HEK293 (cell line): ENCODE data around the gene VPS50.

Experiments
- CTCF ChIP-seq: fragments of 450-650 bp; formaldehyde crosslinking; IDR thresholded peaks from 2 replicates; pipeline ENCODE4 v1.5.1; 2016; ENCODE audit warnings: missing biosample characterization, missing genetic modification characterization
- SALL2 ChIP-seq: fragments of 450-650 bp; formaldehyde crosslinking; IDR thresholded peaks from 2 replicates; pipeline ENCODE4 v1.5.0; 2017; ENCODE audit warnings: missing biosample characterization, mild to moderate bottlenecking, missing genetic modification characterization, borderline replicate concordance
- SETDB1 ChIP-seq: IDR thresholded peaks from one replicate; pipeline ENCODE4 v1.6.1; 2017; ENCODE audit warnings: mild to moderate bottlenecking, low read length, moderate library complexity, mixed read lengths; ENCODE audit not compliant: insufficient read length
- ZBTB44 ChIP-seq: fragments of 450-650 bp; IDR thresholded peaks from 2 replicates; pipeline ENCODE4 v1.5.1; 2018; ENCODE audit warnings: missing biosample characterization, mild to moderate bottlenecking, missing genetic modification characterization
- ZNF24 ChIP-seq: fragments of 450-650 bp; formaldehyde crosslinking; IDR thresholded peaks from 2 replicates; pipeline ENCODE4 v1.5.1; 2016; ENCODE audit warnings: missing biosample characterization, missing genetic modification characterization

GRCh38 chr7:93238748-93239147 lies 6.6 kb downstream of the VPS50 start:
- TF ChIP-seq CTCF (no peak), ZBTB44 (tag by site-specific recombination) (no peak), SETDB1 (no peak), ZNF24 (no peak), SALL2 (tag by site-specific recombination) (no peak)
